HG03135 (cell line): Measurements from ENCODE around the gene RANBP2.
A peak's percentile ranks its signal among the peaks of the same experiment; 100 is the strongest.
"Not testable (repeated sequence)": the region's sequence is repeated elsewhere in the genome, so short reads cannot be mapped to it uniquely, and the experiment has no call there.

Experiments used
- ATAC-seq: cut with Tn5 transposase; IDR thresholded peaks from one replicate; pipeline ENCODE4 v1.9.1; 2021; ENCODE audit warnings: mild to moderate bottlenecking, moderate library complexity; ENCODE audit not compliant: unreplicated experiment

Gene RANBP2

GRCh38 chr2:108719149-108720044 lies at the start of gene RANBP2:
TSS of gene RANBP2 (plus strand) at chr2:108719482. CDS start at chr2:108719607, 125 bp downstream.
- peak; percentile 99 for ATAC-seq

- ATAC-seq: not testable (repeated sequence)
These were observed 49.0 kb upstream of the RANBP2 start for GRCh38 chr2:108670282-108670681.

DNA sequence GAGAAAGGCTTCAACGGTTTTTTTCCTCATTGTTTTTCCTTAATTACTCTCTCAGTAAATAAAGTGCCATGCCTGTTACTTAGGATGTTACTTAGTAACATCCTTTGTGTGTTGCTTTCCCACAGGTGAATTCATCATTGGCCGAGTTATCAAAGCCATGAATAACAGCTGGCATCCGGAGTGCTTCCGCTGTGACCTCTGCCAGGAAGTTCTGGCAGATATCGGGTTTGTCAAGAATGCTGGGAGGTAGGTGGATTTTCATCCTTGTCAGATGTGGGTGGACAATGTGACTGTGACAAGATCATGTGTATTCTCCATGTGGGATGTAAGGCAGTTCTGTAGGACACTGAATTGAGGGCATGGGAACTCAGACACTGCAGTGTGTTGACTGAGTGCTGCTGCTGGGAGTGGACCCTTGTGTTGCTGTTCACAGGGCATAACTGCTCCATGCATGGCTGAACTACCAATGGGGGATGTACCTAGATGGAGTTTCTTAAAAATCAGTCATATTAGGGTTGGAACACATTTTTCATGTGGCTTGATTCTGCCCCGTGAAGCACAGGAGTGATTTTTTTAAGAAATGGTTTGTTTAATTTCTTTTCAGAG lies 47.0 kb upstream of the RANBP2 start:
- ATAC-seq: not testable (repeated sequence)

DNA sequence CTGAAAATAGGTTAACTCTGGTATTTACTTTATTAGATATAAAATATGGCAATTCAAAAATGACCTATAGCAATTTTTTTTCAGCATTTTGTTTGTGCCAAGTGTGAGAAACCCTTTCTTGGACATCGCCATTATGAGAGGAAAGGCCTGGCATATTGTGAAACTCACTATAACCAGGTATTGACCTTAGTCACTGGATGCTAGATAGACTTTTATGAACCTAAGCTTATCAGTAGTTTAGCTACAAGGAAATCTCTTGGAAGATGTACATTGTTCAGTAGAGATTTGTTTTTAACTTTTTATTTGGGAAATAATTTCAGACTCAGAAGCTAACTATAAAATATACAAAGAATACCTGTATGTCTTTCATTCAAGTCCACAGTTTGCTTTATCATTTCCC lies 42.8 kb upstream of the RANBP2 start:
- ATAC-seq: not testable (repeated sequence)

- ATAC-seq: not testable (repeated sequence)
These were observed 42.0 kb upstream of the RANBP2 start for GRCh38 chr2:108677239-108677744.

GRCh38 chr2:108678198-108678651 lies 41.1 kb upstream of the RANBP2 start:
- not testable (repeated sequence) for ATAC-seq

- not testable (repeated sequence) for ATAC-seq
These were observed 38.5 kb upstream of the RANBP2 start for GRCh38 chr2:108680805-108681204.

- ATAC-seq: not testable (repeated sequence)
These were observed 30.2 kb upstream of the RANBP2 start for GRCh38 chr2:108688818-108689756.

GRCh38 chr2:108690001-108690400 lies 29.3 kb upstream of the RANBP2 start:
- peak; percentile 78 for ATAC-seq

DNA sequence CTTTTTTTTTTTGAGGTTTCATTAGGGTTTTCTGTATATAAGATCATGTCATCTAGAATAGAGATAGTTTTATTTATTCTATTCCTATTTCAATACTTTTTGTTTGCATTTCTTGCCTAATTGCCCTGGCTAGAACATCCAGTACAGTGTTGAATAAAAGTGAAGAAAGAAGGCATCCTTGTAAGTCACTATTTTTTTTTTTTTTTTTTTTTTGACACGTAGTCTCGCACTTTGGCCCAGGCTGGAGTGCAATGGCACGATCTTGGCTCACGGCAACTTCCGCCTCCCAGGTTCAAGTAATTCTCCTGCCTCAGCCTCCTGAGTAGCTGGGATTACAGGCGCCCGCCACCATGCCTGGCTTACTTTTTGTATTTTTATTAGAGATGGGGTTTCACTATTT lies 27.8 kb upstream of the RANBP2 start:
- ATAC-seq: no peak

- ATAC-seq: no peak
These were observed 18.1 kb upstream of the RANBP2 start for GRCh38 chr2:108701208-108701607.

- ATAC-seq: no peak
These were observed 17.5 kb upstream of the RANBP2 start for GRCh38 chr2:108701806-108702205.

DNA sequence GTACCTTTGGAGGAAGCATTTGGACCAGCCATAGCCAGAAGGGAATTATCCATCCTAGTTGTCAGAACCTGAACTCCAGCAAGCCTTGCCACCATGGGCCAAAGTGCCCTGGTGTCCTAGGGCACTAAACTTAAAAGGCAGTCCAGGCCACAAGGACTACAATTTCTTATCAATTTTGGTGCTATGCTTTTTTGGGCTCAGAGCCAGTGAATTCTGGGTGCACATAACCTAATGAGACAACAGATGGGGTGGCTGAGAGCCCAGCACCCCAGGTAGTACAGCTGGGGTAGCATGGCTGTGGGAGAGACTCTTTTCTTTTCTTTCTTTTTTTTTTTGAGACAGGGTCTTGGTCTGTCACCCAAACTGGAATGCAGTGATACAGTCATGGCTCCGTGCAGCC lies 14.4 kb upstream of the RANBP2 start:
- ATAC-seq: no peak

GRCh38 chr2:108707300-108707699 lies 12.0 kb upstream of the RANBP2 start:
- no peak for ATAC-seq

GRCh38 chr2:108716971-108717370 lies 2.3 kb upstream of the RANBP2 start:
- ATAC-seq: not testable (repeated sequence)

- not testable (repeated sequence) for ATAC-seq
These were observed 6.8 kb downstream of the RANBP2 start for GRCh38 chr2:108726048-108726447.

DNA sequence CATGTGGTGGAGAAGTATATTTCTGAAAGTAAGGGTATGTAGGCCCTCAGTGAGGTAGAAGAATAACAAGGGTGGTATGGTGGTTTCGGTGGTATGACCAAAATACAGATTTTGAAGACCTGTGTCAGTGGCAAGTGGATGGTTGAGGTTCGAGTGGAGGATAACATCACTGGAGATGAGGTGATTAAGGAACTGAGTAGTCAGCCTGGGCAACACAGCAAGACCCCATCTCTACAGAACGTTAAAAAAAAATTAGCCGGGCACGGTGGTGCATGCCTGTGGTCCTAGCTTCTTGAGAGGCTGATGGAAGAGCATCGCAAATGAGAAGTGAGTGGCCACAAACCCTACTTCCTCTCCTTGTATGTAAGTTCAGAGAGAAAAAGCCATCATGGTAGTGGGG lies 15.4 kb downstream of the RANBP2 start:
- ATAC-seq: not testable (repeated sequence)

DNA sequence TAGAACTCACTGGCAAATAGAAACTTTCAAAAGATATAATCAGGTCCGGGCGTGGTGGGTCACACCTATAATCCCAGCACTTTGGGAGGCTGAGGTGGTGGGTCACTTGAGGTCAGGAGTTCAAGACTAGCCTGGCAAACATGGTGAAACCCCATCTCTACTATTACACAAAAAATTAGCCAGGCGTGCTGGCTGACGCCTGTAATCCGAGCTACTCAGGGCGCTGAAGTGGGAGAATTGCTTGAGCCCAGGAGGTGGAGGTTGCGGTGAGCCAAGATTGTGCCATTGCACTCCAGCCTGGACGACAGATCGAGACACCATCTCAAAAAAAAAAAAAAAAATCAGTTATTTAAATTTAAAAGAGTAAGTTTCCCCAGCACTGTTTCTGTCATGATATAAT lies 38.7 kb downstream of the RANBP2 start:
- not testable (repeated sequence) for ATAC-seq

DNA sequence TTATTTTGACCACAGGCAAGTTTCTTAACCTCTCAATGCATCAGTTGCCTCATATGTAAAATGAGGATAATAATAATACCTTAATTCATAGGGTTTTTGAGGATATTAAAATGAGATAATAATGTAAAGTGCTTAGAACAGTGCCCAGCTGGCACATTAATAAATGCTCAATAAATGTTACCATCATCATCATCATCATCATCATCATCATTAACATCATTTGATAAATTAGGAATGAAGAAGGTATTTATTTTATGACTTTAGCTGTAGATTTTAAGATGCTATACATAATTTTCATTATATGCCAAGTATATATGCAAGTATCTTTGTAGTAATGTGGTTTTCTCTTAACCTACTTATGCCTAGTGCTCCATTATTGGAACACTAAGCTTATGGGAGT lies 43.3 kb downstream of the RANBP2 start:
- ATAC-seq: not testable (repeated sequence)

DNA sequence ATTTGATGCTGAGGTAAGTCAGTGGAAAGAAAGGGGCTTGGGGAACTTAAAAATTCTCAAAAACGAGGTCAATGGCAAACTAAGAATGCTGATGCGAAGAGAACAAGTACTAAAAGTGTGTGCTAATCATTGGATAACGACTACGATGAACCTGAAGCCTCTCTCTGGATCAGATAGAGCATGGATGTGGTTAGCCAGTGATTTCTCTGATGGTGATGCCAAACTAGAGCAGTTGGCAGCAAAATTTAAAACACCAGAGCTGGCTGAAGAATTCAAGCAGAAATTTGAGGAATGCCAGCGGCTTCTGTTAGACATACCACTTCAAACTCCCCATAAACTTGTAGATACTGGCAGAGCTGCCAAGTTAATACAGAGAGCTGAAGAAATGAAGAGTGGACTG lies 47.4 kb downstream of the RANBP2 start:
- not testable (repeated sequence) for ATAC-seq

DNA sequence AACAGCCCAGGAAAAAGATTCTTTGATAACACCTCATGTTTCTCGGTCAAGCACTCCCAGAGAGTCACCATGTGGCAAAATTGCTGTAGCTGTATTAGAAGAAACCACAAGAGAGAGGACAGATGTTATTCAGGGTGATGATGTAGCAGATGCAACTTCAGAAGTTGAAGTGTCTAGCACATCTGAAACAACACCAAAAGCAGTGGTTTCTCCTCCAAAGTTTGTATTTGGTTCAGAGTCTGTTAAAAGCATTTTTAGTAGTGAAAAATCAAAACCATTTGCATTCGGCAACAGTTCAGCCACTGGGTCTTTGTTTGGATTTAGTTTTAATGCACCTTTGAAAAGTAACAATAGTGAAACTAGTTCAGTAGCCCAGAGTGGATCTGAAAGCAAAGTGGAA lies 48.6 kb downstream of the RANBP2 start:
- ATAC-seq: not testable (repeated sequence)
